DOHH2 (cell line): ENCODE measurements around the gene HPCAL4.

Experiments used
- CTCF ChIP-seq: fragments of 200-600 bp; sonication (generic); IDR thresholded peaks from one replicate; pipeline ENCODE4 v1.5.1; 2014; ENCODE audit warnings: antibody characterized with exemption, mild to moderate bottlenecking, low read depth, low read length; ENCODE audit not compliant: poor library complexity, severe bottlenecking
- EZH2phosphoT487 ChIP-seq: fragments of 200-600 bp; sonication (generic); IDR thresholded peaks from 2 replicates; pipeline ENCODE4 v1.6.1; 2017; ENCODE audit warnings: borderline replicate concordance, mild to moderate bottlenecking, antibody characterized with exemption, low read length, moderate library complexity, mixed read lengths

DNA sequence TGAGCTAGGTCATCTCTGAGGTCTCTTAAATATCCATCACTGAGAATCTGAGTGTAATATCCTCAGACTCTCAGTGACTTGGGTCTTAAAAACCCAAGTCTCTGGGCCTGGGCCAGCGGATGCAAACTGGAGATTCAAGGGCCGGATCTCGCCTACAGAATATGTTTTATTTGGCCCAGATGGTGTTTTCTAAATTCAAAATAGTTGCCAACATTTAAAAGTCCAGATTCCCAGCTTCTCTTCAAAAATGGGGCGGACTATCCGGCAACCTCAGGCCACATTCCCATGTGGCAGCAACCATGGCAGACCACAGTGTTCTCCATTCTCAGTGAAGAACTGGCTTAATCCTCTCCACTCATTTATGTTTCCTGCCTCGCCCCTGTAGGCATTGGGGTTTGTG, 39.1 kb downstream of the HPCAL4 start:
- TF ChIP-seq CTCF: no peak
- TF ChIP-seq EZH2phosphoT487: no peak
